Ramos (cell line): ENCODE measurements around the gene KIF1C.

Experiments
- in situ Hi-C: fragments of 300-500 bp; cut with MboI; formaldehyde crosslinking; loops from one replicate; pipeline ENCODE4 v1.14.3; 2022; ENCODE audit warnings: low sequenced_read_pairs; ENCODE audit not compliant: unreplicated experiment

KIF1C gene

DNA sequence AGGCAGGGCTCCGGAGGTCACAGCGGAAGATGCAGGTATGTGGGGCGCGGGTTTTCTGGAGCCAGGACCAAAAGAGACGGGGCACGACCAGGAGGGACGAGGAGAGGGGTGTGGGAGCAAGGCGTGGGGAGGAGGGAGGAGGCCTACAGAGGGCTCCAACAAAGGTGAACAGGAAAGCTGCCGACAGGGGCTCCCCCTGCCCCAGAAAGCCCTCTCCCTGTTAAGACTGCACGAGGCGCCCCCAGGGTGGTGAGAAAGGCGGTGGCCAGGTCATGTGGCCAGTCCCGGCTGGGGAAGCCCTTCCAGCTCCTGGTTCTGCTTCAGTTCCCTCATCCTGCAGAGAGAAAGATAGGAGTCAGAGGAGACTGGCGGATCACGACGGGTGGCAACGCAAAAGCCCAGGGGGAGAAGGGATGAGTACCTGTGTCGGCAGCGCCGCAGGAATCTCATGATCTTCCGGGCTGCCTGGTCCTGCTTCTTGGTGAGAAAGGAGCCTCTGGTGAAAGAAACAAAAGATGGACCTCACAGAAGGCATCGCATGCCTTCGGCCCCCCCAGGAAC lies 29.2 kb upstream of the KIF1C start:
- in situ Hi-C loops: no loop called here

DNA sequence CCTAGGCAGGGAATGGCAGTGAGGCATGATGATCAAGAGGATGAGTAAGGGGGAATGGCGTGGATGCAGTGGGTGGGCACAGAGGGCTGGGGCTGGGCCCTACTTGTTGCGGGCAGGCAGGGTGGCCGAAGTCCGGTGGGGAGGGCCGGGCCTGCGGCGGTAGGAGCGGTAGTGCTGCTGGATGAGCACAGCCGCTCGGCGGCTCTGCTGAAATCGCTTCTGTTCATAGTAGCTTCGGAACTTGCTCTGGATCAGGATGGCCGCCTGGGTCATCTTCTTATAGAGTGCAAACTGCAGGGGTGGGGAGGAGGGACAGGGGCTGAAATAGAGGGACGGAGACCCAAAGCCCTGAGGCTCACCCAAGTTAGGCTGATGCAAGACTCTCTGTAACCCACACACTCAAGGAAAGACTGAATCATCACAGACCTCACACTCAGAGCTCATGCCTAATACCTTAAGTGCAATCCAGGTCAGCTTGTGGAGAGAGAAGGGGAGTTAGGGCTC lies 28.7 kb upstream of the KIF1C start:
- in situ Hi-C loops: no loop called here

DNA sequence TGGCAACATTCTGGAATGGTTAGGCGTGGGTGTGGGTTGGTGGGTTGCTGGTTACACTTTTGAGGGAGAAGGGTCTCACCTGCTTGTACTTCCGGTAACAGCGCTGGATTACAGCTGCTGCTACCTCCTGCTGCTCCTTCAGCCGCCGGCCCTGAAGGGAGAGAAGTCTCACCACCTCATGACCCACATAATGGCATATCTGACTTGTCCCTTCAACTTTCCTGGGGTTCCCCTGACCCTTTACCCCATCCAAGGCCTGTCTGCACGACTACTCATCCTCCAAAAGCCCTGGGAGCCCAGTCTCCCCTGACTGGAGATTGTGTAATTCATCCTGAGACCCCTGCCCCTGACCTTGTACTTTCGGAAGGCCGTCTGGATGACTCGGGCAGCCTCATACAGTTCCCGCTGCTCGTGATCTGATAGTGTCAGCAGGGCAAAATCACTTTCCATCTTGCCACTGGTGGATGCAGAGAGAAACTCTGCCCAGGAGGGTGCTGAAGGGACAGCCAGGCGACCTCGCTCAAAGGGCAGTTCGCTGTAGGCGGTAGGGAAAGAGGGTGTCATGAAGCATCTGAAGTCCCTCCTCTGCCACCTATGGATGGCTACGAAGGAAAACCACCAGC lies 28.1 kb upstream of the KIF1C start:
- in situ Hi-C loops: no loop called here

DNA sequence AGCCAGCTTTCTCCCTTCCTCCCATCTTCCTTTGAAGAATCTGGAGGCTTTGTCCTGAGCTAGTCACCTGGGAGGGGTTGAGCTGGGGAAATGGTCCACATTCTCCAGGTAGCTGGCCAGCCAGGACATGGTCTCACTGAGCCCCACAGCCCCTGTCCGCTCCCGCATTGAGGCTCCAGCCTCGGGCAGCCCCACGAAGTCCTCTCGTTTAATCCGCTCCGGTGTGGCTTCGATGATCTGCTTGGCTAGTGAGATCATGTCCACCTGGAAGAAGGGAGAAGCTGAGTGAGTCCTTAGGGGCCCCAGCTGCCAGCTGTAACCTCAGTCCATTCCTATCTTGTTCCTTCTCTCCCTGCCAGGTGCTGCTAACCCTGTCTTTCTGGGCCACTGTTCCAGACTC lies 27.5 kb upstream of the KIF1C start:
- in situ Hi-C loops: no loop called here

DNA sequence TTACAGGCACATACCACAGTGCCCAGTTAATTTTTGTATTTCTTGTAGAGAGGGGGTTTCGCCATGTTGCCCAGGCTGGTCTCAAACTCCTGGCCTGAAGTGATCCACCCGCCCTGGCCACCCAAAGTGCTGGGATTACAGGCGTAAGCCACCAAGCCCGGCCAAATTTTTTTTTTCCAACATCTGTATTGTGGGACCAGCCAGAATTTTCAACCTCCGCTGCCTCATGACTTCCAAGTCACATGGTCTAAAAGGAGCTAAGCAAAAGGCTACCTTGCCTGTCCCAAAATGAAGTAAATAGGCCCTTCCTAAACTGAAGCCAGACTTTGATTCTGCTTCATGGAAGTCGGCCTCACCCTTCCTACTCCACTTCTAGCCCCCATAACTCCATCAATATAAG lies 25.9 kb upstream of the KIF1C start:
- in situ Hi-C loops: no loop called here

DNA sequence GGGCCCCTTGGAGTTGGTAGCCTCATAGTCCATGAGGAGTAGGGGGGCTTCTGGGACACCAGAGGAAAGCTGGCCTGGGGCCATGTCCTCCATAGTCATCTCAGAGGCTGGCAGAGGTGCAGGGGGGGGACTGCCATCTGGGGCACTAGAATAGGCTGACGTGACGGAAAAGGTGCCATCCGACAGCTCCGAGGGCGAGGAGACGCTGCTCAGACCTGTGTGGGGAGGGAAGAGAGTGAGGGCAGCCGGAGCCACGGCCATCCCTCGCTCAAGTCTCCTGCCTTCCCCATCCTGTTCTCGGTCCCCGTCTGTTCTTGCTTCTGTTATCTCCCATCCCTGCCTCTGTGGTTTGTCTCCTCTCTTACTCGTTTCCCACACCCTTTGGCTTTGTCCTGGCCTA lies 25.4 kb upstream of the KIF1C start:
- in situ Hi-C loops: no loop called here

DNA sequence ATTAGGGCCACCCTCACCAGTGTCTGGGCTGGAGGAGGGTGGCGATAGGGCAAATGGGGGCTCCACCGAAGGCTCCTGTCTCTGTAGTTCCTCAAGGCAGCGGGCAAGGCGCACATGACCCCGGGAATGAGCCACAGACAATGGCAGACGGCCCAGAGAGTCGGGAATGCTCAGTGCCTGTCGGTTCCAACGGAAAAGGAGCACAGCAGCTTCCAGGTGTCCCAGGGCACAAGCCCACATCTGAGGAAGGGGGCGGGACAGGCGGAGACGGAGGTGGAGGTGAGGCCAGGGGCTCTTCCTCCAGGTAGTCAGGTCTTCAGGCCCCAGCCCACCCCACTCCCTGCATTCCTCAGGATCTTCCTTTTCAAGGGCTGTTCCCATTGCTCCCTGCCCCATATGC lies 25.0 kb upstream of the KIF1C start:
- in situ Hi-C loops: no loop called here

DNA sequence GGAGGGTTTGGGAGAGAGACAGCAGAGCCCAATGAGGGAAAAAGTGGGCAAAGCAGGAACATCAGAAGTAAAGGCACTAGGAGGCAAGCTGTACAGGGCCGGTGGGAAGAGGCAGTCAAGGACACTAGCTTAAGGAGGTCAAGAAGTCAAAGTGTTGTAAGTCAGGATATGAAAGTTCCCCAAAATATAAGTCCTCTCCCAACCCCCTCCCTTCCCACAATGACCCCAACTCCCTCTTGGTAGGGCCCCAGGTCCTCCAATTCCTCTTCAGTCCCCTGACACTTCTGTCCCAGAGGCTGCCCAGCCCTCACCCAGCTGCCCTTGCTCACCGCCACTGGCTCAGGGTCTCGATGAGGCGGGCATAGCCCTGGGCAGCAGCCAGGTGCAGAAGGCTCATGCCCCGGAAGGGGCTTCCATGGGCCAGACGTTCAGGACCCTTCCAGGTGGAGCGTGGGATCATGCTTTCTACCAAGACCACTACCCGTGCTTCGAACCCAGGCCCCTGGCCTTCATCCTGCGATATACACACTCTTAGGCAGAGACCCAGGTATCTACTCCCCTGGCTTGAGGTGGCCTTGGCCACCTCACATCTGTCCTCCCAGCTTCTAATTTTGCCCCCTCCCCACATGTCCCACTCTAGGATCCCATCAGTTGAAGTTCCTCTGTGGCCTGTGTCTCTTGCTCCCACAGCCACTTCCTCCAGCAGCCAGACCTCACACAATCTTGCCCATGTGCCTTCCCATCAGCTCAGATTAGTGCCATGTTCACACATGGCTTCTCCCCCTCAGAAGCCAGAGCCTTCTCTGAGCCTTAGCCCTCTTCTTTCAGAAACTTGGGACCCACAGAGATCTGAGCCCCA lies 24.3 kb upstream of the KIF1C start:
- in situ Hi-C loops: no loop called here

DNA sequence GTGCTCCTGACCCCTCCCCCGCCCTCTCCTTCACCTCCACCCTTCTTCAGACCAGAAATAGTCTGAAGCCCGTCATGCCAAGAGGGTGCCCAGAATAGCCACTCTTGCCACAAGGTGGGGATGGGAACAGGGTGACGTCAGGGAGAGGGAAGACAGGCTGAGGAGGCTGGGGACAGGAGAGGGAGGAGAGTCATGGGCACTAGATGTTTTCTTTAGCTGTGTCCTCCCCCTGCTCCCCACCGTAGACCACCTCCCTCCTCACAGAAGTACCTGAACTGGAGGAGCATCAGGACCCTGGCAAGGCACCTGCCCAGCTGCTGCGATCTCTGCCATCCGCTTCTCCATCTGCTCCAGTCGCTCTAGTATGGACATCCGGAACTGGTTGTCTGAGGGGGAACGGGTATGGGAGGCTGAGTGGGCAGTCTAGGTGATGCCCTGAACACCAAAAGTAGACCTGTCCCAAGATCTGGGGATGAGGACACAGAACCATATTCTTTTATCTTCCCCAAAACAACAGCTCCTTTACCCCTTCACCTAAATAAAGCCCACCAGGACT lies 23.6 kb upstream of the KIF1C start:
- in situ Hi-C loops: no loop called here

DNA sequence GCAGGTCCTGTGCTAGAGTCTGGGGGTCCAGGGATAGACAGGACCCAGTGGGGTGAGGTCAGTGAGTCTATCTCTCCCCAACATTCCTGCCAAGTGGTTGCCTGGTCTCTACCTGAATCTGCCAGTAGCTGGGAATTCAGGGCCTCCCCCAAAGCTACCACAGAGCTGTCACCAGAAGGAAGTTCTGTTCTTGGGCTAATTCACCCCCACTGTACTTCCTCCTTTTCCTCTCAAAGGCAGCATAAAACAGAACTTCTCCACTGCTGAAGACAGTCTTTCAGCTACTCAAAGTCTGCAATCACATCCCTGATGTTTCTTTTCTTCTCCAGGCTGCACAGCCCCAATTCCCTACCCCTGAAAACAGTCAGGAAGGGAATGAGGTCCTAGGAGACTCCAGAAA lies 19.0 kb upstream of the KIF1C start:
- in situ Hi-C loops: no loop called here

DNA sequence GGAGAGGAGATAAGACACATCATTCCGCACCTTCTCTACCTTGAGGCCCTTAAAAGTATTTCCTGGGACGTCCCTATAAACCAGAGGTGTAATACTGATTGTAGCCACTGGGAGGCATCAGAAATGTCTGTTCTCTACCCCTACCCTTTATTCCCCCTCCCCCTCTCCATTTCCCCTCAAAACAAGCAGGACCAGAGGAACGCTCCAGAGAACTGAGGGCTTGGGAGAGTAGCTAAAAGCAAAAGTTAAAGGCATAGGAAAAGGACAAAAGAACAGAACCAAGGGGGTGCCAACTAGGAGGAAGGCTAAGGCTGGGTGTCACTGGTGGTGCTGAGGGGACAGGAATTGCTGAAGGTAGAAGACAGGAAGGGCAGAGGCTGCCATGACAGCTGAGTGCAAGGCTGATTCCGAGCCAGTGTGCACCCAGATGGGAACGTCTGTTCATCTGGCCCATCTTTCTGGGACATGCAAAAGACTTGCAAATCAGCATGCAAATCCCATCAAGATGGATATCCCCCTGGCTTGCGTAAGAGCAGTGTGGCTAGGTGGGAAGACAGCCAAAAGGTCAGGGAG lies 17.0 kb upstream of the KIF1C start:
- in situ Hi-C loops: no loop called here

DNA sequence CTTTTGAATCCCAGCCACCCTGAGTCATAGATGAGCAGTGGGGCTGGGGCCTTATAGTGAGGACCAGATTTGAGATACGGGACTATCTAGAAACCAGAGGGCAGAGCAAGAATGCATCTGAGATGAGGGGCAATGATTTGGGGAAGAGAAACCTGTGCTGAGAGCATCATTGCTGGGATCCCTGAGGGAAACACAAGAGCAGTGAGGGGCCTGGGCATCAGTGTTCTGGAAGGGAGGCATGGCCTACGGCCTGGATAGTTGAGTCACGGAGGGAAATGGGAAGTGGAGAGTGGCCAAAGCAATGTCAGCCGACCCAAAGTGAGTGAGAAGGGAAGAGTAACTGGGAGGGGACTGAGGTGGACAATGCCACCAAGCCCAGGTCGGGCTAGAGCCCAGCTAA lies 15.4 kb upstream of the KIF1C start:
- in situ Hi-C loops: no loop called here

DNA sequence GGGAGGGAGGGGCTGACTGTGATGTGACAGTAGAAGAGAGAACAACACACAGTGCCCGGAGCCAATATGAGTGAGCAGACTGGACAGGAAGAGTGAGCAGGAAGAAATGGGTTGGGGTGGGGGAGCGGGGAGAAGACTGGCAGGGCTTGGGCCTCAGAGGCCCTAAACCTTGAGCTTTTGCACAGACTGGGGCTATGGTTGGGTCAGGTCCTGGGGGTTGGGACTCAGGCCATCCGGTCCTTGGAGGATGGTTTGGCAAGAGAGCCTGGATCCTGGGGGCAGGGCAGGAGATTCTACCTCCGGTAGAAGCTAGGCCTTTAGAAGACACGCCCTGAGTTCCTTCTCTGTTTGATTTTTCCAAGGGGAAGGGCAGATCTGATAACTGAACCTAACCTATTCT lies 11.3 kb upstream of the KIF1C start:
- in situ Hi-C loops: no loop called here

DNA sequence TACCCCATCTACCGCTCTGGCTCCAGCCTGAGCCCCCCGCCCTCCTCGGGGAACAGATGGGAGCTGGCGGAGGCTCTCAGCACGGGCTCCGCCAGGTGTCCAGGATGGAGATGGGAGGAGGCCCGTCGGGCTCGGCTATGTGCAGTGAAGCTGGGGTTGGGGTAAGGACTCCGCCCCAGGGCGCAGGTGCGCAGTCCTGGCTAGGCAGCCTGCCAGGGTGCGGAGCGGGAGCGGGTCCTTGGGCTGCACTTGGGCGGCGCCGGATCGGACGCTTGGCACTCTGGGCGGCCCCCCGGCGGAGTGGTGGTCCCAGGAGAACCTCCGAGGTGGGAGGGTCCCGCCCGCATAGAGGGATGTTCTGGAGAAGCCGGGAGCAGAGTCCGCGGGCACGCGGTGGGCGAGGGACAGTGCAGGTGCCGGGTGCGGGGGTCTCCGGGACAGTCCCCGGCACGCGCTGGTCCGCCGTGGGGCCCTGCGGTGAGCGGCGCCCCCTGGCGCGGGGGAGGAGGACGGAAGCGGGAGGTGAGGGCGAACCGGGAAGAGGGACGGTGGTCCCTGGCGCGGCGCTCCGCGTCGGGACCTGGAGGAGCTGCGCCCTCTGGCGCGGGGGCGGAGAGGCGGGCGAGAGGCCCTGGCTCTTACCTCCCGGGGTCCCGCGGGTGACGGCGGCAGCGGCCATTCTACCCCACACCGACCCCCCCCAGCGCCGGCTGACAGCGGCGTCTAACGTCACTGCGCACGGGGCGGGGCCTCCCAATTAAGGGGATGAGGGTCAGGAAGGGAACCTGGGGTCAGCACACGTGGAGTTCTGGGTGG lies 10.6 kb upstream of the KIF1C start, which contains the start of gene CAMTA2:
Gene CAMTA2 (minus strand): TSS at position 725 of the 816 bp plus-strand sequence. CDS start 1,453 bp downstream, outside the sequence.
- in situ Hi-C loops: no loop called here

DNA sequence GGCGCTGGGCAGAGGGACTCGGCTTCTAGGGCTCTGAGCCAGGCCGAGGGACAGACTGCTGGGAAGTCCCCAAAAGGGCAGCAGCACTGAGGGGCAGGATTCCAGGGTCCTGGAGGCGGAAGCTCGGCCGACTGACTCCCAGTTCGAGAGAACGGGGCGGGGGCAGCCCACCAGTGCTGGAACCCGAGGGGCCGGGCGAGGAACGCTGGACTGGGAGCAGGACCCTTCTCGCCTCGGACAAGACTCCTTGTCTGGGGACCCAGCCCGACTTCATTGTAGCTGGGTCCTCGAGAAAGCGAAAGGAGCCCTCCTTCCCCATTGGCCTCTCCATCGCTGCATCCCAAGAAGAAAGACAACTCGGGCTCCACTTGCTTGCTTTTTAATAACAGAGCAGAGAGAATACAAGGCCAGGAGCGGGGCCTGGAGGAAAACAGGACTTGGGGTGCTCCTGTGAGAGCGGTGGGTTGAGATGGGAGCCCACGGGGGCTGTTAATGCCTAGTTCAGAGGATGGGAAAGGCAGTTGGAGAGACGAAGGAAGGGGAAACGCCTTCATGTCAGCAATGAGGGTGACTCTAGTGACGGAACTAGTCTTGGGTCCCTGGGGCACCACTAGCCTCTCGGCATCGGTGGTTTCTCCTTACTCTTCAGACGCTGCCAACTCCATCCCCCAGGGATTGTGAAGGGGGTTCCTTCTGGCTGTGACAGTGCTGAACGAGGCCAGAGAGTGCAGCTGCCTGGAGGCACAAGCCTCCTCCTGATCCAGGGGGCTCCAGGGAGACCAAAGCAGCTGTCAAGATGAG lies 9.8 kb upstream of the KIF1C start:
- in situ Hi-C loops: no loop called here

DNA sequence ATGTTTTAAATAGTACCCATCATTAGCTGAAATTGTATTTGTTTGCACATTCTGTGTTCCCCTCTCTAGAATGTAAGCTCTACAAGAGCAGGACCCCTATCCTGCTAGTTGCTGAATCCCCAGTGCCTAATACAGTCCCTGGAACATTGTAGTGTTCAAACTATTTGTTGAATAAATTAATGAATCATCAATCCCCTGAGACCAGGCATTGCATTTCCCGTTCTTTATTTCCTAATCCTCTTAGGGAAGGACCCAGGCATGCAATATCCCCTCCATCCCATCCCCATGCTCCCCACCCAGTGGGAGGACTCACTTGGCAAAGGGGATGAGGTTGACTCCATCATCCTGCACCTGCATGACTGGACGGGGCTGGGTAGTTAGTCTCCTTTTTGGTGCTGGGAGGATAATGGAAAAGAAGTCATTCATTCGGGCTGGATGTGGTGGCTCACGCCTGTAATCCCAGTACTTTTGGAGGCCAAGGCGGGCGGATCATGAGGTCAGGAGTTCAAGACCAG lies 3.6 kb upstream of the KIF1C start:
- in situ Hi-C loops: no loop called here

DNA sequence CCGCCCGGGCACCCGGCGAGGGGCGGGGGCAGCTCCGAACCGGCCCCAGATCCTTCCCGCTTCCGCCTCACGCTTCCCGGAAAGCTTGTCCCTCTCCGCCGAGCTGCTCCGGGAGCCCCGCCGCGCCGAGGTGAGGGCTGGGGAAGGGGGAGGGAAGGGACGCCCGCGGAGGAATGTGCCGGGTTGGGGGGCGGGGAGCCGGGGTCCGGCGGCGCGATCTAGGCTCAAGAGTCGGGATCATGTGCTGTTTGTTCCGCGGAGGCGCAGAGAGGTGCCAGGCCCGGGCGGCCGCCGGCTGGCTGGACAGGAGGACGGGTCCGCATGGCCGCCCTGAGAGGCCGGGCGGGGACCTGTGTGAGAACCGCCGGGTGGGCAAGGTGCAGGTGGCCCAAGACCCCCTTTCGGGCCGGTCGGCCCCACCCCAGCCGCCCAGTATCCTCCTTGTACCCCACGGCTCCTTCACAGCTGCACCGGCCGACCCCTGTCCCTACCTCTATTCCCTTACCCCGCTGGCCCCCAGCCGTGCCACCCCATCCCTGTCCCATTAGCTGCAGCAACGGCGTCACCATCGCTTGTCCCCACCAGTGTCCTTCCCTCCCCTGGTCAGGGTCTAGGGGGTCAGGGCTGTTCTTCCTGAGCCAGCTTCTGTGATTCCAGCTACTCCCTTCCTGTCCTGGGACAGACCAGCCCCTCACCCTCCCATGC lies 429 bp downstream of the KIF1C start:
- in situ Hi-C loops: no loop called here

DNA sequence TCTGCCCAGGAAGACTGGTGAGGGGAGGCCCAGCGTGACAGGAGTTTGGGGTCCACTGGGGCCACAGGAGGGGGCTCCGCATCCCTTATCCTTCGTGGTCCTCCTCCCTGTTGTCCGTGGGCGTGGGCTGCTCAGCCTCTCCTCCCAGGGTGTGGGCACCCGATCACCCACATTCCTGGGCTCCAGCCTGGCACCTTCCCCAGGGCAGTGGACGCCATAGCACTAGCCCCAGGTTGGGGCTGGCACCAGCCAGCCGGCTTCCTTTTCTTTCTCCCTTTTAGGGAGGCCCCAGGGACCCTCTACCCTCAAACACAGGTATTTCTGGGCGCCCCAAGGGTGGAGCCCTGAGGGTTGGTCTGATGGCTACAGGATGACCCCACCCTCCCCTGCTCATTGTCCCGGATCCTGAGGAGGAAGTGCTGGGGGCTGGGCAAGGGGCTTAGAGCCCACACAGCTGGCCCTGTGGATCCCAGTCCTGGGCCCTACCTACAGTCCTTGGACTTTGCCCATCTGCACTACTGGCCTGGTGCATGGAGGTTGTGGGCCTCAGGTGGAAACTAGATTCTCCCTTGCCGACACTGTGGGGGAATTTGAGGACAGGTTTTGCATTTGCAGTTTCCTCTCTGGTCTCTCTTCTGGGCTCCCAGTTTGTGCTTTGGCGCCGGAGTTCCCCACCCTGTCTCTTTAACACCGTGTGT lies 1.1 kb downstream of the KIF1C start:
- in situ Hi-C loops: no loop called here
